NCI-H2107 (cell line): ENCODE results near the gene TTYH2.
"Not testable (repeated sequence)": the region's sequence is repeated elsewhere in the genome, so short reads cannot be mapped to it uniquely, and the experiment has no call there.

Experiments used
- DNase-seq: peaks from one replicate; lab custom pipeline; 2025; lab: John Stamatoyannopoulos, UW

The TTYH2 gene

DNA sequence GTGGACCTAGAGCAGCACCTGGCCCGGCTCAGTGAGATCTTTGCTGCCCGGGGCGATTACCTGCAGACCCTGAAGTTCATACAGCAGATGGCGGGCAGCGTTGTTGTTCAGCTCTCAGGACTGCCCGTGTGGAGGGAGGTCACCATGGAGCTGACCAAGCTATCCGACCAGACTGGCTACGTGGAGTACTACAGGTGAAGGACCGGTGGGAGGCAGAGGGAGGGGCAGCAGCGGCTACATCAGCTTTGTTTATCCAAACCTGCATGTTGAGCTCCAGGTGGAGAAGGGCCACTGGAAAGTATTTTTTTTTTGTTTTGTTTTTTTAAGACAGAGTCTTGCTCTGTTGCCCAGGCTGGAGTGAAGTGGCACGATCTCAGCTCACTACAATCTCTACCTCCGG lies 23.9 kb downstream of the TTYH2 start:
- no peak for DNase-seq

DNA sequence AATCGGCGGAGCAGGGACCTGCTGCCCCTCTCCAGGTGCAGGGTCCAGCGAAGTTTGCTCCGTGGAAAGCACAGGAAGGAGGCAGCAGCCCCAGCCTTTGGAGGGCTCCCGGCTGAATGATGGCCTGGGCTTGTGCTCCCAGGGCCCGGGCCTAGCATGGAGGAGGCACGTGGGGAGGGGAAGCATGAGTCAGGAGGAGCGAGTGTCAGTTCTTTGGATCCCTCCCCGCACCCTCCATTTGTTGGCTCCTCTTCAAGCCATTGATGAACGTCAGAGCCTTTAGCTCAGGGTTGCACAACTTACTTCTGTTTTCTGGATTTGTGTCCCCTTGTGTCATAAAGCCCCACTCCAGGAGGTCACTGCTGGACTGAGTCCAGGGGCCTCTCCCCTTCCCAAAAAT lies 25.8 kb downstream of the TTYH2 start:
- DNase-seq = no peak

DNA sequence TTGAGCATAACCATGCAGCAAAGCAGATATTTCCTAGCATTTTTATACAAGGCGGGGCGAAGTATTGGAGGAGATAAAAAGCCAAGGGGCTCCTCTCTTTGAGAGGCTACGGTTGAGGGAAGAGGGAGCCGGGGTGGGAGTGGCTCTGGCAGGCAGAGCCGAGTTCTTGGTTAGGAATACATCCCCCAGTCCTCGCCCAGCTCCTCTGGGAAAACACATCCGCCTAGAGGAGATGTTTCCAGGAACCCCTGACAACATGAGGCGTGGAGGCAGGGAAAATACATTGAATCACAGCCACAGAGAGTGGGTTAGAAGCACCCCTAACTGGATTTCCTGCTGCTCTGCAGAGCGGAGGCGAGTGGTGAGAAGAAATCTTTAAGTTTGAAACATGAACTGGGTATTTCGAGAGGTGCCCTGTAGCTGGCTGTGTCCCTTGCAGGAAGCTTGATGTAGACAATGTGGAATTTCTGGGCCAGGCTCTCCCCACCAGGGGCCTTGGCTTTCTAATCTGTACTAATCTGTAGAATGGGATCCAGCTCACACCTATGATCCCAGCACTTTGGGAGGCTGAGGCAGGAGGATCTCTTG lies 27.3 kb downstream of the TTYH2 start:
- no peak for DNase-seq

DNA sequence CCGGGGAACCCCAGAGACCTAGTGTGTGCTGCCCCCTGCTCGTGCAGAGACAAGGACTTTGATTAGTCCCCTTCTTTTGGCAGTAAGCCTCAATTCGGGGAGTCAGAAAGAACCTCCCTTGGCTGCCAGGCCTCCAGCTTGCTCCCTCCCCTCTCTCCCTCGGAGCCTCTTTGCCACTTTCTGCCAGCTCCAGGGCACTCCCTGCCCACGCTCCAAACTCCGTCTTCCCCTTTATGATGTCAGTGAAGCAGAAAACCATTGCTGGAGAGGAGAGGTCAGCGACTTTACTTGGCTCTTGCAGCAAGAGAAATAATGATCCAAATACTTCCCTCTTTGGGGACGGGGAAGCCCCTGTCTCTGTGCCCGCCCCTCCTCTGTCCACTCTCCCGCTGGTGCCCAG lies 28.1 kb downstream of the TTYH2 start:
- DNase-seq = no peak

DNA sequence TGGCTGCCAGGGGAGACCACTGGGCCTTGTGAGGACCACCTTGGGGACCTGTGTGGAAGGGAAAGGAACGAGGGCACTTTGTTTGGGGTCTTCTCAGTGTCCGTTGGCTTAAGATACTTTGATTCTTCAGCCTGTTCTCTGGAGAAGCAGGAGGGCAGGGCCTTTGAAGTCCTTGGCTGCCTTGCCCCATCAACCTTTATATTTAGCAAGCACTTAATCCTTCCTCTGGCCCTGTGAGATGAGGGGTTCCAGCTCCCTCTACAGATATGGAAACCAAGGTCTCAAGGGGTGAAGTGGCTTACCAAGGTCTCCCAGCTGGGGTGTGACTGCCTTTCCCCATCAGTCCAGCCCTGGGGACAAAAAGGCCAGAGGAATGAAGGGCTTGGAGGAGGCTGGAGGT lies 28.5 kb downstream of the TTYH2 start:
- no peak for DNase-seq

DNA sequence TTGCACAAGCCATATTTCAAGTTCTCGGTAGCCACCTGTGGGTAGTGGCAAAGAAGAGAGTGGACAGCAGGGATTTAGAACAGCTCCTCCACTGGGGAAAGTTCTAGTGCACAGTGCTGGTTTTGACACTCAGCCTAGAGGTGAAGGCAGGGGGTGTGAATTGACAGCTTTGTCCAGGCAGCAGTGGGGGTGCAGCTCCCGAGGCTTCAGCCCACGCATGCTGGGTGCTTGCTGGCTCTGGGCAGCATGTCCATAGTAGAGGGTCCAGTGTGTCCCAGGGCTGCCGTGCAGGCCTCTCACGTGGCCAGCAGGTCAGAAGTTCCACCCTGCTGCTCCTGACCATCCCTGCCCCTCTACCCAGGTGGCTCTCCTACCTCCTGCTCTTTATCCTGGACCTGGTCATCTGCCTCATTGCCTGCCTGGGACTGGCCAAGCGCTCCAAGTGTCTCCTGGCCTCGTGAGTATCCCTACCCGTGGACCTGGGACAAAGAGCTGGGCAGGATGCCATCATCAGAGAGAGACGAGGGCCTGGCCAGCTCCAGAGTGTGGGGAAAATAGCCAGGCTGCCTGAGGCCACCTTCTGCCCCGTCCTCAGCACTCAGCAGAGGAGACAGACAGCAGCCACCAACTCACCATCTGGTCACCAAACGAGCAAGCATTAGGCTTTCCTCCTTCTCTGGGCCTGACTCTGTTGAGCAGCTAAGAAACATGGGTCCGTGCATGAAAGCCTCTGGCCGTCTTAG lies 29.8 kb downstream of the TTYH2 start:
- DNase-seq = no peak

DNA sequence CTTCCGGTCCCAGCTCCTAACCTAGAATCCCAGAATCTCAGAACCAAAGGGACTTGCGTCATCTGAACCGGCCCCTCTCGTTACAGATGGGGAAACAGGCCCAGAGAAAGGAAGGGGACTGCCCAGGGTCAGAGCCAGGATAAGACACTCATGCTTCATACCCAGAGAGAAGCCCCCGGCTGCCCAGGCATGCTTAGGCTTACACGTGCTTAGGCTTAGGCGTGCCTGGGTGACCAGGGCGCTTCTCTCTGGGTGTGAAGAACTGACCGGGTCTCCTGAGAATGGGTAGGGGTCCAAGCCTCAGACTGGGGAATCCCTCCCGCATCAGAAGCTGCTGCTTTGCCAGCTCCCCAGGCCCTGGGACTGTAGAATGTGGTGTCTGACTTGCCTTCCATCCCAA lies 30.8 kb downstream of the TTYH2 start:
- no peak for DNase-seq

DNA sequence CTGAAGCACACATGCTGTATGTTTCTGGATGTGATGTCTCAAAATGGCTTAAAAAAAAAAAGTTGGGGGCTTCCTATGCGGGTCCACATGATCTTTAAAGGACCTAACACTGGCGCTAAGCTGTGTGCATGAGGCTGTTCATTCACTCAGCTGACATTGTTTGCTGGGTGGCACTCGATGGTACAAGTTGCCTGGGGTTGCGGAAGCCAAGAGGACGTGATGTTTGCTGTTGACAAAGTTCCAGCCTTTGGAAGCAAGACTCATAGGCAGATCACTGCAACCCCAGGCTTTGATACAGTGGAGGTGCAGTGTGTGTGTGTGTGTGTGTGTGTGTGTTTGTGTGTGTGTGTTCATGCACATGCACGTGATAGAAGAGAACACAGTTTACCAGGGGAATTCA lies 31.2 kb downstream of the TTYH2 start:
- no peak for DNase-seq

DNA sequence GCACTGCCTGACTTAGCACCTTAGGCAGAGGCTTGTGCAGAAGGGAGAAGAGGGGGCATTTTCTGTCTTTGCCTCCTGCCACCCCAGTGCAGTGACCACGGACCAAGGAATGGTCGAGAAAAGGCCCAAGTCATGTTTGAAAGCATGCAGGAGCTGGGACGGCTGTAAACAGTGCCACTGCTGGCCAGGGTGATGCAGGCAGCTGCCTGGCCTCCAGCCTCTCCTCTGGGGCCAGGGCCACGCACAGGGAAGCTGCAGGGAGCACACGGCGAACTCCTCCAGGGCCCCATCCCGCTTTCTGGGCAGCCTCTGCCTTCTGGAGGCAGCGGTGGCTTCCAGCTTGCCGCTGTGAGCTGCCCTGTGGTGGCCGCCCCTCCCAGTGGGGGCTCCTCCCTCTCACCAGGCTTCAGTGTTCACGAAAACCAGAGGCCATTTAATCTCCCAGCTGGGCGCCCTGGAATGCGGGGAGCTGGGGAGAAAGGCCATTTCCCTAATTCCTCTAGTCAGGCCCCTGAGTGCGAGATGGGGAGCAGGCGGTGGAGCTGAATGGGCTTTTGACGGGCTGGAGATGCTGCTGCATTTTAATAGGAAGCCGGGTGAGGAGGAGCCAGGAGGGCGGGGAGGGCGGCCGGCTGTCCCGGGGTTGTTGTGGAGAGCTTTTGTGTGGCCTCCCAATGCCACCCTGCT lies 31.9 kb downstream of the TTYH2 start:
- no peak for DNase-seq

DNA sequence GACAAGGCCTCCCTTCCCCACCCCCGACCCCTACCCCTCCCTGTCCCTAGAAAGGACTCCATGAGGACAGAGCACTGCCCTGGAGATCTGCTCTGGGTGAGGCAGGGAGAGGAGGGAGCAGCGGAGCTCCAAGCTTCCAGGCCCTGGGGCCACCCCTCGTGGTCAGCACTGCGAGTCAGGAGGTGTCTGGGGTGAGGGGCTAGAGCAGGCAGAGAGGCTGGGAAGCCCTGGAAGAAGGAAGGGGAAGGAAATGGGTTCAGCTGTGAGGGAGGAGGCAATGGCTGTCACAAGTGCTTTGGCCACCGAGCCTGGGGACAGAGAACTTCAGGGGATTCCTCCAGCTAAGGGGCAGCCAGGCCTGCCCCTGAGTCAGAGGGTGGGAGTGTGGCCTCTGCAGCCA lies 32.5 kb downstream of the TTYH2 start:
- no peak for DNase-seq

DNA sequence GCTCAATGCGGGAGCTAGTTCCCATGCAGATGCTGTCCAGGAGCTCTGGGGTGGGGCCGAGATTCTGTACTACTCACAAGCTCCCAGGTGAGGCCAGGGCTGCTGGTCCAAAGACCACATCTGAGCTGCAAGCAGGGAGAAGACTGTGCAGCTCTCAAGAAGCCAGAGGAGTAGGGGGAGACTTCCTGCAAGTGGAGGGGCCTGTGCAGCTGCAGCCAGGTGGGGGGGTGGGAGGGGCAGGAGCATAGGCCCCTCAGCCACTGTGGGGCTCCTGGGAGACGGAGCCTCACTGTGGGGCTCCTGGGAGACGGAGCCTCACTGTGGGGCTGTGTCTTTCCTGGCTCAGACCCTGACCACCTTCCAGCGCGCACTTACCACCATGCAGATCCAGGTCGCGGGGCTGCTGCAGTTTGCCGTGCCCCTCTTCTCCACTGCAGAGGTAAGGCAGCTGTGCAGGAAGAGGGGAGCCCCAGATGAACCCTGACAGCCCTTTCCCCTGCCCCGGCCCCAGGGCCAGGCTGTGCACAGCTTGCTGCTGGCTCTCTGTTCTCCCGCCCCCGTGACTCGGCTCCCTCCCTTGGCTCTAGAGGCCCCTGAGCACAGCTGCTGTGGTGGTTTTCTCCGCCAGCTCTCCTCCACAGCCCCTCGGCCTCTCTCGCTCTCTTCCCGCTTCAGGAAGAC lies 36.4 kb downstream of the TTYH2 start:
- DNase-seq = no peak

DNA sequence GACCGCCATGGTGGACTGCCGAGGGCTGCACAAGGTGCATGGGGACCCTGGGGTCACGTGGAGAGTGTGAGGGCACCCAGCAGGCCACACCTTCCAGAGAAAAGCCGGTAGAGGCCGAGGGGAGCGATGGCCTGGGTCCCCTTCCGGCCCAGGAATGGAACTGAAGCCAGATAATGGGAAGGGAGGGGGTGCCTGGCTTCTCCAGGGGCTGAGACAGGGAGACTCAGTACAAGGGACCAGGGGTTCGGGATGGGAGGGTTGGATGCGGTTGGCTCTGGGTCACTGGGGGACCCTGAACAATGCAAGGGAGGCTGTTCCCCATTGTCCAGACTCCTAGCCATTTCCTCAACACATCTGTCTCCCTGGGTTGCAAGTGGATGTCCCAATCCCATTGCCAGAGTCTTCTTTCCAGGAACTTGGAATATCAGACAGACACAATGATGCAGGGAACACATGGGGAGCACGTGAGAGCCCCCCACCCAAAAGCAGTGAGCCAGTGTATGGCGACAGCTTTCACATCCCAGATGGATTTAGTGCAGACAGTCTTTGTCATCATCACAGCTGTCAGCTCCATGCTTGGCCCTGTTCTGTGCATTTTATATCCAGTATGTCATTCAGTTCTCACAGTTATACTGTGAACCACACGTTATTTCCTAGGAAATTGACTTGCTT lies 37.1 kb downstream of the TTYH2 start:
- DNase-seq = no peak

DNA sequence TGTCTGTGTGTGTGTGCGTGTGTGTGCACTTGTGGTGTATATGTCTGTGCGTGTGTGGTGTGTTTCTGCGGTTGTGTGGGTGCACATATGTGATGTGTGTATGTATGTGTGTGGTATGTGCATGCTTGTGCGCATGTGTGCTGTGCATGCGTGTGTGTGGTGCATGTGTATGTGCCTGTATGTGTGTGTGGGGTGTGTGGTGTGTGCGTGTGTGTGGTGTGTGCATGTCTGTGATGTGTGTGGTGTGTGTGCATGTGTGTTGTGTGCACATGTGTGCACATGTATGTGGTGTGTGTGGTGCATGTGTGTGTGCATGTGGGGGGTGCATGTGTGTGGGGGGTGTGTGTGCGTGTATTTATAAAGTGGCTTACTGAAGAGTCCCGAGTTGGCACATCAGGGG lies 37.7 kb downstream of the TTYH2 start:
- DNase-seq = no peak

DNA sequence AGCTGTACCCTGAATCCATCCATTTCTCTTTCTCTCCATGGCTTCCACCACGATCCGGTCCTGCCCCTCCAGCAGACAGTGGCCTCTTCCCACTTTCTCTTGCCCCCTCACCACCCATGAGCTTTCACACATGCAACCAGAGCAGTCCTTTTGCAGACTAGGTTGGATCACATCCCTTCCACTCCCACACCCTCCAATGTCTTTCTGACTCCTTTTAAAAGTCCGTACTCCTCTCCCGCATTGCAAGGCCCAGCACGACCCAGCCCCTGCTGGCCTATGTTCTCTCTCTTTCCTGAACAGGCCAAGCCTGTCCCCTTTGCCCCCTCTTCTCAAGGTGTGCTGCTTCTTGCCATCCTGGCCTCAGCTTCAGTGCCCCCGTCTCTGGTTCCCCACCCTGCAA lies 38.2 kb downstream of the TTYH2 start:
- DNase-seq = no peak

DNA sequence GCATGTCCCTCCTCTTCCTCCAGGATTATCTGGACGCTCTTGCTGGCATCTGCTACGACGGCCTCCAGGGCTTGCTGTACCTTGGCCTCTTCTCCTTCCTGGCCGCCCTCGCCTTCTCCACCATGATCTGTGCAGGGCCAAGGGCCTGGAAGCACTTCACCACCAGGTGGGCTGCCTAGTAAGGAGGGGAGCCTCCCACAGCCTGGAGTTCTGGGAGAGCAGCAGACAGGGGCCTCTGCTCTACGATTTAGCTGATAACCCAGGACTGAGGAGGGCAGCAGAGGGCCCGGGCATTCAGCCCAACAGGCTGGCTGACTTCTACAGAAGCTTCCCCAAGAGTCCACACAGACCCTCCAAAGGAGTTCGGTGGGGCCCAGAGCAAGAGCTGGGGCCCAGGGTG lies 38.8 kb downstream of the TTYH2 start:
- no peak for DNase-seq

DNA sequence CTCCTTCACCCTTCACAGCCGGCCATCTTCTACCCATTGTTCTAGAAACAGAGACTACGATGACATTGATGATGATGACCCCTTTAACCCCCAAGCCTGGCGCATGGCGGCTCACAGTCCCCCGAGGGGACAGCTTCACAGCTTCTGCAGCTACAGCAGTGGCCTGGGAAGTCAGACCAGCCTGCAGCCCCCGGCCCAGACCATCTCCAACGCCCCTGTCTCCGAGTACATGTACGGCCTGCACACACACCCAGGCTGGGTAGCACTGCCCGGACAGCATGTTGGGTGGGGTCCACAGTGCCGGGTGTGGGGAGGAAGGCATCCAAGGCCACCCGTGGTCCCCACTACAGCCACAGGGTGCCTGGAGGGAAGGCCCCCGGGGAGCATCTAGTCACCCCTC lies 39.7 kb downstream of the TTYH2 start:
- DNase-seq = no peak

DNA sequence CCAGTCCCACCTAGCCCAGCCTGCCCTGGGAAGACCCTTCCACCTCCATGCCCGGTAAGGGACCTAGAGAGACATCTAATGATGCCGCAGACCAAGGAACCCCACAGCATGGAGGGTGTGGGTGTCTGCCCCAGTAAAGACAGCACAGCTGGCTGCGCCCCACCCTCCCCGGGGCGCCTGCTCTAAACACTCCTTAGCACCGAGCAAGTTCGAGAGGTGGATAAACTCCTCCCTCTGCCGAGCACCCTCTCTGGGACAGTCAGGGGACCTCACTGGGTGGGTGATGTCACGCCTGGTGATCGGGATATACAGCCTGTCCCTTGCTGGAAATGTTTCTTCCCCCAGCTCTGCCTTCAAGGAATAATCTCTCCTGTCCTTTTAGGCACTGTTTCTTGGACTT lies 43.9 kb downstream of the TTYH2 start:
- no peak for DNase-seq

DNA sequence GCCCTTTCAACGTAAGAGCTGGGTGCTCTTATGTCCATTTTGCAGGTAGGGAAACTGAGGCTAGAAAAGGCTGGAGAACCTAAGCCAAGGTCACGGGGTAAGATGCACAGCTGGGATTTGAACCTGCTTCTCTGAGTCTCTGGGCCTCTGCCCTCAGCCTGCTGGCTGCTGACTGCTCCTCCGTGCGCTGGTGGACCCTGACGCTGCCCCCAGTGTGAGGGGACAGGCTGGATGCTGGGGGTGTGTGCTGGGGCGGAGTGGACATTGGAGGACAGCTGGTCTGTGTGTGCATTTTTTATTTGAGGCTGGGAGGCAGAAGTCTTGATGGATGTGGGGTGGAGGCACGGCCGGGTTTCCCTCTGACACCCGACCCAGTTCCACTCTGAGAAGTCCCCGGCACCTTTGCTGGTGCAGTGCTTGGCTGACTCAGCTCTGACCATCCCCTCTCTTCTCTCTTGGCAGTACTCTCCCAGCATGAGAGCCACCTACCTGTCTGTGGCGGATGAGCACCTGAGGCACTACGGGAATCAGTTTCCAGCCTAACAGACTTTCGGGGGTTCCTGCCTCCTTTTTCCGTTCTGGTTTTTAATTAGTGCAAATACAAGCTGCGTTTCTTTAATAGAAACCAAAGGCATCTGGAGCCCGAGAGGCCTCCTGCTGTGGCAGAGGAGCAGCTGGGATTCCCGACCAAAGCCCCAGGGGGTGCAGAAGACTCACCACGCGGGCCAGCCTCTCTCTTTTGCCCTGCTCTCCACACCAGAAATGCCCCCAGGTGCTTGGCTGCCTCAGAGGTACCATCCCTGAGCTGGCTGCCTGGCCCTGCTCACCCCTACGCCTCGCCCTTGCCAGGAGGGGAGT lies 46.5 kb downstream of the TTYH2 start:
- peak; percentile 13 for DNase-seq

DNA sequence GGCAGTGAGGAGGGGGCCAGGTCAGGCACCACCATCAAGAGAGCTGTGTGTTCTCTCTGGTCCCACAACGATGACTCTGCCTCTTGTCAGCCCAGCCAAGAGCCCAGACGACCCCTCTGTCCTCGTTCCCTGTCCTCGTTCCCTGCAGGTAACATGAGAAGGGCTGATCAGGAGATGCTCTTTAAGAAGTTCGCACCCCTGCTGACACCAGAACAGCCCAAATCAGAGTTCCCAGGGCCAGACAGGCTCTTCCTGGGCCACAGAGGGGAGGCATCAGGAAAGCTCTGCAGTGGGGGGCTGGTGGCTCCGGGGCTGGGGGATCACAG lies 47.1 kb downstream of the TTYH2 start:
- DNase-seq = no peak

DNA sequence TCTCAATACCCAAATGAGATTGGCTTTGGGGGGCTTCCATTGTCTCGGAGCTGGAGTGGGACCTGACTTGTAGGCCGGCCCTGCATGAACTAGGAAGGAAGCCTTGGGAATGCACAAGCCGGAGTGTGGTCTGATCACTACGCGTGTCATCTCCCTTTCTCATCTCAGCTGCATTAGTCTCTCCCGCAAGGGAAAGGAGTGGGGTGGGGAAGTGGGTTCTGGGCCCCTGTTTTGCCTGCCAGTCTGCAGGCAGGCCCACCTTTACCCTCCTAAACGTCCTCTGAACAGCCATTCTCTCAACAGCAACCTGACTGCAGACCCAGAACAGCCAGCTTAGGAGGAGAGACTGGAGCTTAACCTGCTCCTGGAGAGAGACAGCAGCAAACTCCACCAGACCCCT lies 49.2 kb downstream of the TTYH2 start:
- no peak for DNase-seq

DNA sequence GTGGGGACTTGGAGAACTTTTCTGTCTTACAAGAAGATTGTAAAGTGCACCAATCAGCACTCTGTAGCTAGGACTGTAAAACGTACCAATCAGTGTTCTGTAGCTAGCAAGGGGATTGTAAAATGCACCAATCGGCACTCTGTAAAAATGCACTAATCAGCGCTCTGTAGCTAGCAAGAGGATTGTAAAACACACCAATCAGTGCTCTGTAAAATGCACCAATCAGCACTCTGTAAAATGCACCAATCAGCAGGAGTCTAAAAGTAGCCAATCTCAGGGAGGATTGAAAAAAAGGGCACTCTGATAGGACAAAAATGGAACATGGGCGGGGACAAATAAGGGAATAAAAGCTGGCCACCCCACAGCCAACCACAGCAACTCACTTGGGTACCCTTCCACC lies 53.7 kb downstream of the TTYH2 start:
- DNase-seq = not testable (repeated sequence)

DNA sequence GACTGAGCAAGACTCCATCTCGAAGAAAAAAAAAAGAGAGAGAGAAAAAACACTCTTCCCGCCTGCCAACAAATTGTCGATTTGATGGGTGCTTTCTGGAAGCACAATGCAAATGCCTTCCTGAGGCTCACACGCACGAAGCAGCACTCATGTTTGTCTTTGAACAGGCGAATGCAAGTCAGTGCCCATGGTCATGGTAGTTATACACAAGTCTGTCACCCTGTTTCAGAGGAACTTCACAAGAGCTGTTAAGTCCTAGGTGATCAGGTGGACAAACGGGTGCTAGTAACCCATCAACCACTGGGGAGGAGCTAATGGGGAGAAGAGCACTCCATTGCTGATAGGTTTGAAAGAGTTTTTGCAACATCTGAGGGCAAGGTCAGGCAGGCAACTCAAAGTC lies 54.2 kb downstream of the TTYH2 start:
- no peak for DNase-seq
